Right ventricle myocardium inferior (tissue), 1 donor: Measurements from ENCODE around the gene NOTCH4. TPM values are rescaled to one million over a fixed set of nuclear protein-coding genes. Genes with fewer than 3 reads are reported as not detected.
A peak's percentile ranks its signal among the peaks of the same experiment; 100 is the strongest.
"Not testable (repeated sequence)": the region's sequence is repeated elsewhere in the genome, so short reads cannot be mapped to it uniquely, and the experiment has no call there.

Source experiments
- ATAC-seq: fragments of 200-7000 bp; cut with Tn5 transposase; one replicate; pipeline ENCODE4 v1.9.1; 2020; ENCODE audit warnings: mild to moderate bottlenecking, moderate library complexity
- DNase-seq: peaks from one replicate; pipeline ENCODE4 v3.0.0; 2021; ENCODE audit errors: missing footprints
- intact Hi-C: fragments of 100-400 bp; cut with DNase I; formaldehyde crosslinking; loops from one replicate; pipeline ENCODE4 v1.11.0; 2022
- total RNA-seq: library from RNA; stranded (reverse); fragmentation: NEBNext Ultra II Directional; extraction: Animal tissue kit (Norgen Biotek cat#: 25700); gene quantifications from one replicate; pipeline ENCODE4 v1.2.1, GENCODE V29; 2021
- donor health status: DM: no; HTN: yes; CAD: no; lungs with severe emphysema.

The NOTCH4 gene
- total RNA-seq, 1 donor from 2014 or later, result 24.4 TPM

GRCh38 chr6:32196682-32197616, 26.9 kb downstream of the NOTCH4 start:
- ATAC-seq (no peak), DNase-seq (no peak)
- intact Hi-C loops, result loop anchor here (5.0 to 10.0 kb wide), 3 partner anchors 65 to 1008 kb away; partner anchors contain the start of genes FKBPL, HSD17B8, RING1 and RXRB

DNA sequence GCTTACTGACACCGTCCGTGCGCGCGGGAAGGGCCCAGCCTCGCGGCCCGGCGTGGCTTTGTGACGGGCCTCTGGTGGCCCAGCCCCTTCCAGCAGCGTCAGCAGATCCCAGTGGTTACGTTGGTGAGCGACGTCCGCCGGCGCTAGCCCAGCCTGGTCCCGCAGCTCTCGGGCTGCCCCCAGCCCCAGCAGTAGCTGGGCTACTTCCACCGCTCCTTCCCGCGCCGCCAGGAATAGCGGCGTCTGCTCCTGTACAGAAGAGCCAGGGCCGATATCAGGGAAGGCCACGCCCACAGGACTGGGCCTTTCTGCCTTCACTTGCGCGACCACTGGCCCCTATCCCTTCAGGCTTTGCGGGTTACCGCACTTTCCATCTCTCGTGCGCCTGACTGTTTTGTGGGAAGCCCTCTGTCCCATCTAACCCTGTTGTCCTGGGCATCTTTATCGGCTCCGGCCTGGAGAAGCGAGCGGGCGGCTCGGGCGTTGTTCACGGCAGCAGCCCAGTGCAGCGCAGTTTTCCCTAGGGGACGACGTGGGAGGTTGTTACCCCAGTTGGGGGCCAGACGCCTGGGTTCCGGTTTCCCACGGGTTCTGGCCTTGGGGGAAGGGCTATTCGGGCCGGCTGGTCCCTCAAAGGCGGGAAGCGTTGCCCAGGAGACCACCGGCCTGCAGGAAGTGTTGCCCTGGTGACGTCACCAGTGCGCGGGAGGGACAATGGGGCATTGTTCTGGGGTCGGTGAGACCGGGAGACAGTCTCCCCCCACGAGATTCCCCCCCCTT, 27.8 kb downstream of the NOTCH4 start:
- intact Hi-C loops, result loop anchor here (1.0 to 10.0 kb wide), 4 partner anchors 18 to 1009 kb away; partner anchors contain the start of genes FKBPL, HSD17B8, RING1 and RNF5
- ATAC-seq, result peak; percentile 46
- DNase-seq, result peak; percentile 96

- DNase-seq, result peak; percentile 100
- intact Hi-C loops, result loop anchor here (1.0 to 10.0 kb wide), 4 partner anchors 17 to 1009 kb away; partner anchors contain the start of genes FKBPL, HSD17B8, RING1 and RNF5
- ATAC-seq, result peak; percentile 92
These were observed 28.3 kb downstream of the NOTCH4 start for GRCh38 chr6:32195652-32195901.

DNA sequence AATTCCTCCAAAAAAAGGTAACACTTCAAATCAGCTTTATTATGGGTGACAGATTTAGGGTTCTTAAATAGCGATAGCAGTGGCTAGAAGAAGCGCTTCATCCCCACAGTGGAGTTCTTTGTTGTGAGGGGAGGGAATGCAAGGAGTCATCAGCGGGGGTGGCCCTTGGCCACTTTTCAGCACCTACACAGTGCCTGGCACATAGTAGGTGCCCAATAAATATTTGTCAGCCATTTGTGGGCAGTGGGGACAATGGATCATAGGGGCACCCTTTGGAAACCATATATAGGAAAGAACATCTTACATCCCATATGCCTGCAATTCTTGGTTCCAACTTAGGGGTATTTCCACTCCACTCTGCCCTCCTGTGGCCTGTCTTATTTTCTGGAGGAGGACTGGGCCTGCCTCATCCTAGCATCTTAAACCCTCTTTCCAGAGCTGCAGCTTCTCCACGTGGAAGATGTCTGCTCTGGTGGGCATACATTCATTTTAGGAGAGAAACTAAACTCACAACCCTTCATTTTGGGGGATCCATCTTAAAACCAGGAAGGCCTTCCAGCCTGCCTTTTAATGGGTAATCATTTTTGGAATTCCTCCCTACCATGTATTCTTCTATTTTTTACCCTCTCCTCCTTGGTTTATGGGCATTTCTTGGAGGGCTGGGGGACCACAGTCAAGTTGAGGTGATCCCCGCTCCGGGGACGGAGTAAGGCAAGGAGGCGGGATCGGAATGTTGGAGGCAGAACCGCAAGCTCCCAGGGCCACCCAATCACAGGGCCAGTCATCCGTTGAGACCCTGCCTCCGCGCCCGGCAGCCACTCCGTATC, 28.8 kb downstream of the NOTCH4 start:
- DNase-seq (no peak), ATAC-seq (no peak)
- intact Hi-C loops, result loop anchor here (1.0 to 10.0 kb wide), 4 partner anchors 17 to 1010 kb away; partner anchors contain the start of genes FKBPL, HSD17B8, RING1 and RNF5

- intact Hi-C loops, result loop anchor here (10.0 kb wide), 1 partner anchor 1010 kb away; the partner anchor contains the start of genes HSD17B8, RING1, RXRB and SLC39A7
- ATAC-seq, result no peak
- DNase-seq, result no peak
These were observed 29.5 kb downstream of the NOTCH4 start for GRCh38 chr6:32194388-32194787.

- intact Hi-C loops, result loop anchor here (10.0 kb wide), 1 partner anchor 1012 kb away; the partner anchor contains the start of genes HSD17B8, RING1, RXRB and SLC39A7
- not testable (repeated sequence) for DNase-seq, ATAC-seq
These were observed 30.8 kb downstream of the NOTCH4 start for GRCh38 chr6:32193096-32193495.

DNA sequence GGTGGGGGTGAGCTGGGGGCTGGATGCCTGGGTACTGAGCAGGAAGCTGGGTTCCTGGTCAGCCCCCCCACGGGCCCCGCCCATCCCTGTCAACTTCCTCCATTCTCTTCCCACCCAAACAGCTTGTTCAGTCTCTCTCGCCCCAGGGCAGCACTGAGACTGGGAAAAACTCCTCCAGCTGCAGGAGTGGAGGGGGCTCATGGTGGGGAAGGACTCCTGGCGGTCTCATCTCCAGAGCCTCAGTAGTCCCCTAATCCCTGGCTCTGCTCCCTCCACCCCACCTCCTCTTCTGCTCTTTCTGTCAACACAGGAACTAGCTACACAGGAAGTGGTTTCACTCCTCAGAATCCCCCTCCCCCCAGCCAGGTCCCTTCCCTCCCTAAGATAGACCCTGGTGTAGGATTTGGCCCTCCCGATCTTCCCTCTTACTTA, 31.2 kb downstream of the NOTCH4 start, which contains the start of gene GPSM3:
TSS of gene GPSM3 (minus strand) at position 36 of the 432 bp plus-strand sequence. CDS start 130 bp downstream, outside the sequence.
- ATAC-seq (no peak), DNase-seq (peak; percentile 88)
- intact Hi-C loops, result loop anchor here (10.0 kb wide), 1 partner anchor 1012 kb away; the partner anchor contains the start of genes HSD17B8, RING1, RXRB and SLC39A7

GRCh38 chr6:32191696-32192607, 31.9 kb downstream of the NOTCH4 start:
- no peak for ATAC-seq
- no peak for DNase-seq
- intact Hi-C loops, result loop anchor here (10.0 kb wide), 1 partner anchor 1013 kb away; the partner anchor contains the start of genes HSD17B8, RING1, RXRB and SLC39A7

GRCh38 chr6:32190911-32191677, 32.8 kb downstream of the NOTCH4 start:
- DNase-seq (no peak), ATAC-seq (no peak)
- intact Hi-C loops, result loop anchor here (10.0 kb wide), 1 partner anchor 1014 kb away; the partner anchor contains the start of genes HSD17B8, RING1, RXRB and SLC39A7

DNA sequence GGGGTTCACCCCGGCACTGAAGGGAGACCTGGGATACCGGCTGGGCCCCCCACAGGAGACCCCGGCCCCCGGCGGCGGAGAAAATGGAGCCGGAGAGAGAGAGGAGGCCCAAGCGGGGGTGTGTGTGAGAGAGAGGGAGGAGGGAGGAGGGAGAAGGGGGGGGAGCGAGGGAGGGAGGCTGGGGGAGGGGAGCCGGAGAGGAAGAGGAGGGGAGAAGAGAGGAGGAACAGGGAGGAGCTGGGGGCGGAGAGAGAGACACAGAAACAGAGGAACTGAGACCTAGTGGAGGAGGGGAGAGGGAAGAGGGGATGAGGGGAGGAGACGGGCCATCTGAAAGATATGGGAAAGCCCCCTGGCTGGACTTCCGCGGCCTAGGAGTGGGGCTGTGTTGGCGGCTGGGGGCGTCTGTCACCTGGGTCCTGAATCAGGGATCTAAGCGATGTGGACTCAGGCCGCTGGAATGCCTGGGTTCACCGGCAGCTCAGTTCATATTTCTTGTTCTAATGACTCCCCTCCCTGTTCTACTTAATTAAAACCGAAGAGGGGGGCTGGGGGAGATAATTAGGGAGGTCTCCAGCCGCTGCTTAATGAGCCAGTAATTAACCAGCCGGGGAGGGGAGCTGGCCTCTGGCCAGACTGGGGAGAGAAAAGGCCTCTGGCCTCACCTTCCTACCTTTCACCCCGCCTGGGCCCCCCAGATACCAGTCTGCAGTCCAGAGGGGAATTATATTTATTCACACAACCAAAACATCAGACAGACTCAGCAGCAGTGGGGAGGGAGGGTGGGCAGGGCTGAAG, 33.6 kb downstream of the NOTCH4 start, which contains the start of gene PBX2:
TSS of gene PBX2 (minus strand) at position 149 of the 798 bp plus-strand sequence. CDS start 287 bp downstream, outside the sequence.
- DNase-seq, result peak; percentile 93
- ATAC-seq, result peak; percentile 84
- intact Hi-C loops, result loop anchor here (10.0 kb wide), 1 partner anchor 1015 kb away; the partner anchor contains the start of genes HSD17B8, RING1, RXRB and SLC39A7

GRCh38 chr6:32189742-32190053, 34.2 kb downstream of the NOTCH4 start:
- no peak for ATAC-seq
- DNase-seq, result no peak
- intact Hi-C loops, result loop anchor here (10.0 kb wide), 1 partner anchor 1015 kb away; the partner anchor contains the start of genes HSD17B8, RING1, RXRB and SLC39A7

DNA sequence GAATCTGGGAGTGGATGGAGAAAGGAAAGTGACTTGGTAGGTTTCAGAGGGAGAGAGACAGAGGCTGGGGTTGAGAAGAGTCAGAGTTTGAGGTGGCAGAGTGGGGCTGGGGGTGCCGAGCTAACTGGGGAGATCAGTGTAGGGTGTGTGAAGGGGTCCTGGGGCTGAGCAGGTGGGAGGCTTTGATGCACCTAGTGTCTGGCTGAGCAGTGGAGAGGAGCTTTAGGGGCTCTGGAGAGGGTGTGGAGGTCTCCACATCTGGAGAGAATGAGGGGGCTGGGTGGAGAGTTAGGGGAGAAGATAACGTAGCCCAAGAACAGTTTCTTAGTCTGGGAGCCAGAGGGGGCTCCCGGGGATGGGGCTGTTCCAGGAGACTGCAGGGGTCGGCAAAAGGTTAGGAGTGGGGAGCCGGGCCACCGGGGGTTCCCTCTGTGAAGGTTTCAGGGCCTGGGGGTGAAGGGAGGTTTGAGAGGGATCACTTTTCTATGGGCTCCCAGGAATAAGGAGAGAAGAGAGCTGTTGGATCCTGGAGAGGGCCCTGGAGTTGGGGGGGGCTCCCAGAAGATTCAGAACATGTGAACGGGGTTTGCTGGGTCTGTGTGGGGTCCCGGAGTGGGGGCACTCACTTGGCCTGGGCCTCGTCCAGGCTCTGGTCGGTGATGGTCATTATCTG, 34.7 kb downstream of the NOTCH4 start:
- intact Hi-C loops, result no loop called here
- DNase-seq (no peak), ATAC-seq (no peak)

GRCh38 chr6:32188381-32189068, 35.3 kb downstream of the NOTCH4 start:
- DNase-seq (no peak), ATAC-seq (no peak)
- intact Hi-C loops, result no loop called here

DNA sequence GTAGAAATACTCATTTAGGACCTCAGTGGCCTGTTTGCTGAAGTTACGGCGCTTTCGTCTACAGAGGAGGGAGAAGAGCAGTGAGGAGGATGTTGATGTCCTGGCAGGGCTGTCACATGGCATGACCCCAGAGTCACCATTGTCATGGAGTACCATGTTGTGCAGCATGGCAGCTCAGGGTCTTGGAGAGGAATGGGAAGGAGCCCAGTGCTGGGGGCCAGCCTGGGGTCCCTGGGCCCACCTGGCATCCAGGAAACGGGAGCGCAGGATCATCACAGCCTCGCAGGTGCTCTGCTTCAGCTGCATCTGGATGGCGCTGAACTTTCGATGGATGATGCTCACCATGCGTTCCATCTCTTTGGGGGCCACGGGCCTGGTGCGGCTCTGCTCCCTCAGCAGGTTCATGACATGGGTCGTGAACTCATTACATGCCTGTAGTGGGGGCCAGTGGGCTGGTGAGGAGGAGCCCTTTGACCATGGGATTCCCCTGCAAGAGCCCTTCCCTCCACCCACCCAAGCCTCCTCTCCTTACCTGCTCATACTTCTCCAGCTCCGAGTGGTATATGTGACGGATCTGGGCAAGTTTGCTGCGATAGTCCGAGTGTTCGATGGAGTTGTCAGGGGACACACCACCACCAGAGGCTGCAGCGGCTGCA, 36.0 kb downstream of the NOTCH4 start:
- ATAC-seq, intact Hi-C loops, DNase-seq: not testable (repeated sequence)
